Body of pancreas (tissue), 4 donors: Measurements from ENCODE around the gene RASSF10.

ENCODE experiments used
- CTCF ChIP-seq, 7 experiments: fragments of 450-650 bp in 4 of 7; fragments of 200-600 bp in 3 of 7; sonication (generic) in 3 of 7; IDR thresholded peaks; one replicate each; pipeline ENCODE4 v1.5.1; 2016 to 2019; ENCODE audit warnings: antibody characterized with exemption in 7 of 7
- POLR2A ChIP-seq, 3 donors: fragments of 450-650 bp; IDR thresholded peaks; one replicate each; pipeline ENCODE4 v1.6.1; 2016; ENCODE audit warnings: antibody characterized with exemption in 3 of 3, mild to moderate bottlenecking in 2 of 3

GRCh38 chr11:13053255-13053917 is 44.3 kb downstream of the RASSF10 start:
- TF ChIP-seq CTCF (IDR thresholded peaks at IDR 0.05) (no peak), POLR2A (IDR thresholded peaks at IDR 0.05) (no peak)
